ENCODE results near the gene FAM83E.

FAM83E gene

GRCh38 chr19:48606463-48607358 lies 8.2 kb downstream of the FAM83E start, which contains the start of gene SPACA4:
SPACA4 (plus strand) TSS chr19:48606742; CDS start chr19:48606979, 237 bp downstream.
- H3K79me2 ChIP-seq (ENCODE audit: insufficient read depth, low read length) = no peaks in the 10 kb centered on the region

GRCh38 chr19:48603850-48604249 lies 11.0 kb downstream of the FAM83E start:
- no peaks in the 10 kb centered on the region for H3K9me2 ChIP-seq (replicated peaks; ENCODE audit: insufficient read depth, low read length)
- H3K79me2 ChIP-seq (ENCODE audit: insufficient read depth, low read length) = no peaks in the 10 kb centered on the region
- no peak overlapping the region for H3K4me2 ChIP-seq (ENCODE audit: low read depth, low read length, poor library complexity, severe bottlenecking)
- H3K27ac ChIP-seq (ENCODE audit: low read depth, low read length) = no peak overlapping the region
- no peak overlapping the region for H3K9ac ChIP-seq (ENCODE audit: low read length)
- H2AFZ ChIP-seq (ENCODE audit: low read depth, low read length, severe bottlenecking) = no peak overlapping the region
- no peaks in the 10 kb centered on the region for H3K36me3 ChIP-seq (ENCODE audit: low read length)
- H3F3A ChIP-seq (ENCODE audit: insufficient read depth) = no peaks in the 10 kb centered on the region
- no peaks in the 10 kb centered on the region for H3K27me3 ChIP-seq (ENCODE audit: low read length)
- H3K4me3 ChIP-seq (ENCODE audit: insufficient read depth, low read length, poor library complexity, severe bottlenecking) = no peak overlapping the region
- TF ChIP-seq CTCF (IDR thresholded peaks at IDR 0.05; ENCODE audit: insufficient read depth, low read length, poor library complexity, severe bottlenecking) (no peak), EZH2phosphoT487 (conservative IDR thresholded peaks at IDR 0.05; ENCODE audit: low read length) (no peak)
- H4K20me1 ChIP-seq (ENCODE audit: low read depth, low read length) = no peaks in the 10 kb centered on the region
- no peaks in the 10 kb centered on the region for H3K9me3 ChIP-seq (ENCODE audit: insufficient read depth, low read length)

More at GRCh38 chr19:48606463-48607358, 8.2 kb downstream of the FAM83E start, which contains the start of gene SPACA4:
- no peak for TF ChIP-seq EZH2phosphoT487 (conservative IDR thresholded peaks at IDR 0.05; ENCODE audit: low read length)
- TF ChIP-seq CTCF (IDR thresholded peaks at IDR 0.05; ENCODE audit: insufficient read depth, low read length, poor library complexity, severe bottlenecking) = no peak
- Histone ChIP-seq H3K27ac (ENCODE audit: low read depth, low read length) (no peak within 1 kb of the TSS), H3K9me2 (replicated peaks; ENCODE audit: insufficient read depth, low read length) (no peaks in the 10 kb centered on the region), H2AFZ (ENCODE audit: low read depth, low read length, severe bottlenecking) (no peak within 1 kb of the TSS), H3K27me3 (ENCODE audit: low read length) (no peaks in the 10 kb centered on the region), H3K36me3 (ENCODE audit: low read length) (no peaks in the 10 kb centered on the region), H3K4me2 (ENCODE audit: low read depth, low read length, poor library complexity, severe bottlenecking) (no peak within 1 kb of the TSS), H3K9me3 (ENCODE audit: insufficient read depth, low read length) (no peaks in the 10 kb centered on the region), H3K9ac (ENCODE audit: low read length) (no peak within 1 kb of the TSS), H3K4me3 (ENCODE audit: insufficient read depth, low read length, poor library complexity, severe bottlenecking) (no peak within 1 kb of the TSS), H3F3A (ENCODE audit: insufficient read depth) (no peaks in the 10 kb centered on the region), H4K20me1 (ENCODE audit: low read depth, low read length) (no peaks in the 10 kb centered on the region)

- Histone ChIP-seq H3K27ac (ENCODE audit: low read depth, low read length) (no peak overlapping the region), H3K27me3 (ENCODE audit: low read length) (no peaks in the 10 kb centered on the region)
- TF ChIP-seq EZH2phosphoT487 (conservative IDR thresholded peaks at IDR 0.05; ENCODE audit: low read length) = no peak
- no peak for TF ChIP-seq CTCF (IDR thresholded peaks at IDR 0.05; ENCODE audit: insufficient read depth, low read length, poor library complexity, severe bottlenecking)
These were observed 11.4 kb downstream of the FAM83E start for GRCh38 chr19:48603449-48603848.

More at GRCh38 chr19:48603449-48603848, 11.4 kb downstream of the FAM83E start:
- no peaks in the 10 kb centered on the region for H3K79me2 ChIP-seq (ENCODE audit: insufficient read depth, low read length)
- H3K9ac ChIP-seq (ENCODE audit: low read length) = no peak overlapping the region
- no peaks in the 10 kb centered on the region for H3K36me3 ChIP-seq (ENCODE audit: low read length)
- H3K4me3 ChIP-seq (ENCODE audit: insufficient read depth, low read length, poor library complexity, severe bottlenecking) = no peak overlapping the region
- no peak overlapping the region for H2AFZ ChIP-seq (ENCODE audit: low read depth, low read length, severe bottlenecking)
- H3K9me3 ChIP-seq (ENCODE audit: insufficient read depth, low read length) = no peaks in the 10 kb centered on the region
- no peak overlapping the region for H3K4me2 ChIP-seq (ENCODE audit: low read depth, low read length, poor library complexity, severe bottlenecking)
- no peaks in the 10 kb centered on the region for H4K20me1 ChIP-seq (ENCODE audit: low read depth, low read length)
- H3K9me2 ChIP-seq (replicated peaks; ENCODE audit: insufficient read depth, low read length) = no peaks in the 10 kb centered on the region
- no peaks in the 10 kb centered on the region for H3F3A ChIP-seq (ENCODE audit: insufficient read depth)
